Osteoblast (primary cell): ENCODE data around the gene BCL2. TPM values are rescaled to one million over a fixed set of nuclear protein-coding genes. Genes with fewer than 3 reads are reported as not detected.

Experiments
- DNase-seq: peaks from one replicate; pipeline ENCODE4 v3.0.0; 2011; ENCODE audit warnings: low spot score, mixed read lengths; ENCODE audit not compliant: insufficient read length; ENCODE audit errors: missing footprints
- H2AFZ ChIP-seq: 2 replicates; pipeline ENCODE4 v1.6.0; 2011; ENCODE audit warnings: mild to moderate bottlenecking, low read length
- H3K27ac ChIP-seq: 2 replicates; pipeline ENCODE4 v1.5.1; 2011; ENCODE audit warnings: mild to moderate bottlenecking, low read depth, low read length, moderate library complexity
- H3K27me3 ChIP-seq: 2 replicates; pipeline ENCODE4 v1.6.0; 2012; ENCODE audit warnings: mild to moderate bottlenecking, control low read depth, inconsistent platforms, low read length, moderate library complexity; ENCODE audit not compliant: insufficient read depth
- H3K36me3 ChIP-seq: 2 replicates; pipeline ENCODE4 v1.5.1; 2011; ENCODE audit warnings: mild to moderate bottlenecking, low read length, control low read depth, moderate library complexity; ENCODE audit not compliant: insufficient read depth
- H3K4me1 ChIP-seq: 2 replicates; pipeline ENCODE4 v1.5.1; 2011; ENCODE audit warnings: mild to moderate bottlenecking, low read length, control low read depth, moderate library complexity; ENCODE audit not compliant: insufficient read depth
- H3K4me2 ChIP-seq: 2 replicates; pipeline ENCODE4 v1.6.0; 2011; ENCODE audit warnings: mild to moderate bottlenecking, low read length; ENCODE audit not compliant: insufficient read depth
- H3K4me3 ChIP-seq: fragments of 200-600 bp; sonication (generic); 3 replicates; pipeline ENCODE4 v1.5.1; 2012; ENCODE audit warnings: mild to moderate bottlenecking, low read length, inconsistent platforms; ENCODE audit not compliant: insufficient read depth
- H3K79me2 ChIP-seq: 2 replicates; pipeline ENCODE4 v1.6.0; 2012; ENCODE audit warnings: mild to moderate bottlenecking, low read length, control low read depth, inconsistent platforms; ENCODE audit not compliant: insufficient read depth
- H3K9me3 ChIP-seq: 2 replicates; pipeline ENCODE4 v1.5.1; 2011; ENCODE audit warnings: low read depth, low read length, control low read depth
- H4K20me1 ChIP-seq: 2 replicates; pipeline ENCODE4 v1.6.0; 2012; ENCODE audit warnings: mild to moderate bottlenecking, low read length, control low read depth; ENCODE audit not compliant: insufficient read depth
- total RNA-seq: library from RNA; depleted of rRNA; stranded (reverse); fragments of >200 nt; gene quantifications from 2 replicates; pipeline ENCODE4 v1.2.3, GENCODE V29; 2012
- TF ChIP-seq, protein P1 (sequence below): IDR thresholded peaks from 2 replicates; pipeline ENCODE4 v1.5.1; 2011; ENCODE audit warnings: mild to moderate bottlenecking, low read depth, low read length, moderate library complexity; ENCODE audit errors: extremely low read depth

The BCL2 gene
- total RNA-seq, 1 donor: 11.9 TPM

DNA sequence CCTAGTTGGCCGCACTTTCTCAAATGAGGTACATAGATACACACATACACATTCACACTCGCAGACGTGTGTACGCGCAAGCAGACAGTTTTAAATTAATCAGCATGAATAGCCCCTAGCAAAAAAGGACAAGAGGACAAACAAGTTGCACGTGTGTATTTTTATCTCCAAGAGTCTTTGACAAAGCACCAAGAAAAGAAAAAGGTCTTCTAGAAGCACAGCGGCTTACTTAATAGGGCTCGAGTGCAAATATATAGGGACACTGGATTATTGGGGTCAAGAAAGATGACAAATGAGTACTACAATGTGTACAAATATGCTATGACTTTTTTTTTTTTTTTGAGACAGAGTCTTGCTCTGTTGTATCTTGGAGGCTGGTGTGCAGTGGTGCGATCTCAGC lies 1.7 kb upstream of the BCL2 start:
- Histone ChIP-seq H3K9me3 (no peaks in the 10 kb centered on the region), H3K27ac (no peak overlapping the region), H3K4me2 (no peak overlapping the region), H3K79me2 (no peaks in the 10 kb centered on the region), H3K4me1 (peaks cover 16% of the 10 kb centered on the region), H2AFZ (no peak overlapping the region), H3K27me3 (peaks cover 21% of the 10 kb centered on the region), H3K4me3 (no peak overlapping the region), H3K36me3 (no peaks in the 10 kb centered on the region), H4K20me1 (no peaks in the 10 kb centered on the region)
- DNase-seq: no peak
- TF ChIP-seq, protein P1, sequence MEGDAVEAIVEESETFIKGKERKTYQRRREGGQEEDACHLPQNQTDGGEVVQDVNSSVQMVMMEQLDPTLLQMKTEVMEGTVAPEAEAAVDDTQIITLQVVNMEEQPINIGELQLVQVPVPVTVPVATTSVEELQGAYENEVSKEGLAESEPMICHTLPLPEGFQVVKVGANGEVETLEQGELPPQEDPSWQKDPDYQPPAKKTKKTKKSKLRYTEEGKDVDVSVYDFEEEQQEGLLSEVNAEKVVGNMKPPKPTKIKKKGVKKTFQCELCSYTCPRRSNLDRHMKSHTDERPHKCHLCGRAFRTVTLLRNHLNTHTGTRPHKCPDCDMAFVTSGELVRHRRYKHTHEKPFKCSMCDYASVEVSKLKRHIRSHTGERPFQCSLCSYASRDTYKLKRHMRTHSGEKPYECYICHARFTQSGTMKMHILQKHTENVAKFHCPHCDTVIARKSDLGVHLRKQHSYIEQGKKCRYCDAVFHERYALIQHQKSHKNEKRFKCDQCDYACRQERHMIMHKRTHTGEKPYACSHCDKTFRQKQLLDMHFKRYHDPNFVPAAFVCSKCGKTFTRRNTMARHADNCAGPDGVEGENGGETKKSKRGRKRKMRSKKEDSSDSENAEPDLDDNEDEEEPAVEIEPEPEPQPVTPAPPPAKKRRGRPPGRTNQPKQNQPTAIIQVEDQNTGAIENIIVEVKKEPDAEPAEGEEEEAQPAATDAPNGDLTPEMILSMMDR: no peak

DNA sequence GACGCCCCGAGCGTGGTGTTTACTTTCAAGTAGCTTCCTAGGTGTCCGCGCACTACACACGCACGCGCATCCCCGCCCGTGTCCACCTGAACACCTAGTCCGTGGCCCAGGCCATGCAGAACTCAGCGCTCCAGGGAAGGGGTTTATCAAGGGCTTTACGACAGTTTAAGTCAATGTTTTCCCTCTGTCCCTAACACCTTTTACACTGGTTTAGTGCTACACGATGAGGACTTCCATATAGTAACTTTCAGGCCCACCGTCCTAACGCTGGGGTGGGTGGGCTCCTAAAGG lies 1.4 kb upstream of the BCL2 start:
- Histone ChIP-seq H3K4me3 (peak overlapping the region; percentile 73), H3K36me3 (no peaks in the 10 kb centered on the region), H3K27ac (no peak overlapping the region), H3K9me3 (no peaks in the 10 kb centered on the region), H3K4me1 (peaks cover 16% of the 10 kb centered on the region), H4K20me1 (no peaks in the 10 kb centered on the region), H3K4me2 (peak overlapping the region; percentile 75), H3K27me3 (peaks cover 21% of the 10 kb centered on the region), H3K79me2 (no peaks in the 10 kb centered on the region), H2AFZ (peak overlapping the region; percentile 86)
- TF ChIP-seq, protein P1: no peak
- no peak for DNase-seq

DNA sequence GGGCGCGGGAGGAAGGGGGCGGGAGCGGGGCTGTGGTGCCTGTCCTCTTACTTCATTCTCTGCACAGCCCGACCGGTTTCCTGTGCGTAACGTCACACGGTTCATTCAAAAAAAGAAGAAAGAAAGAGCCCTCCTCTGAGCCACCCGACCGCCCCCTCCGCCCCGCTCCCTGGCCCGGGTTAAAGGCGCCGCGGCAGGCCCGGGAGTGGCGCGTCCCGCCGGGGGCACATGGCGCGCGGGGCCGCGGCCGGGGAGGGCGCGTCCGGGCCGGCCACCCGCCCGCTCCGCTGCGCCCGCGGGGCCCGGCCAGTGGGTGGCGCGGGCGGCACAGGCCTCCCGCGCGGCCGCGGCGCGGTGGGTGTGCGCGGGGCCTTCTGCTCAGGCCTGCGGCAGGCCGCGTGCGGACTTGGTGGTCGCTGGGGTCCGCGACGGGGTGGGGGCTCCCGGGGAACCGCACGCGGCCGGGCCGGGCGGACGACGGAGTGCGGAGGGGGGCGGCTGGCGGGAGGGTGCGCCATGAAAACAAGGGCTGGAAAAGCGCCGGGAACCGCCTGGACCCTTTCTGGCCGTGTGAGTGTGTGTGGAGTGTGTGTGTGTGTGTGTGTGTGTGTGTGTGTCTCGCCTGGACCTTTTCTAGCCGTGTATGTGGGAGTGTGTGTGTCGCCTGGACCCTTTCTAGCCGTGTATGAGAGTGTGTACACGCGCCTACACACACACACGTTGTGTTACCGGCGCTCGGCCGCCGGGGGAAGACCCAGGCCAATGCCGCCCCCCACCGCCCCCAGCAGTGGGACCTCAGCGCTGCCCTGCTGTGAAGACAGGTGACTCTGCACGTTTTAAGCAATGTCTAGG lies 780 bp upstream of the BCL2 start:
- peak overlapping the region; percentile 75 for H3K4me2 ChIP-seq

DNA sequence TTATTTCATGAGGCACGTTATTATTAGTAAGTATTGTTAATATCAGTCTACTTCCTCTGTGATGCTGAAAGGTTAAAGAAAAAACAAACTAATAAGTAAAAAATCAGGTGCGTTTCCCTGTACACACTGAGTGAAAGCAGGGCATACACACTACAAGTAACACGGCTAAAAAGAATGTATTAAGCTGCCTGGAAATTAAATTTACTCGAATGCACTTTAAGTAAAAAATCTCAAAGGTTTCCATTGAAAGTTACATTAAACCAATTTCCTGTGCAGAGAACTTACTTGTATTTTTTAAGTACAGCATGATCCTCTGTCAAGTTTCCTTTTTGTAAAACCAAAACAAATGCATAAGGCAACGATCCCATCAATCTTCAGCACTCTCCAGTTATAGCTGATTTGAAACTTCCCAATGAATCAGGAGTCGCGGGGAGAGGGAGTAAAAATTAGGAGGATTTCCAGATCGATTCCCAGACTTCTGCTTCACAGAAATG lies 633 bp downstream of the BCL2 start:
- TF ChIP-seq, protein P1: no peak
- no peaks in the 10 kb centered on the region for H4K20me1 ChIP-seq
- H3K36me3 ChIP-seq: no peaks in the 10 kb centered on the region
- peaks cover 26% of the 10 kb centered on the region for H3K27me3 ChIP-seq
- H2AFZ ChIP-seq: peak overlapping the region; percentile 80
- peaks cover 16% of the 10 kb centered on the region for H3K4me1 ChIP-seq
- H3K27ac ChIP-seq: no peak overlapping the region
- no peaks in the 10 kb centered on the region for H3K79me2 ChIP-seq
- DNase-seq: peak; percentile 73
- H3K9me3 ChIP-seq: no peaks in the 10 kb centered on the region
- H3K4me3 ChIP-seq: peak overlapping the region; percentile 73
- peak overlapping the region; percentile 90 for H3K4me2 ChIP-seq

More for the DNA sequence above, 780 bp upstream of the BCL2 start:
- Histone ChIP-seq H4K20me1 (no peaks in the 10 kb centered on the region), H3K9me3 (no peaks in the 10 kb centered on the region), H3K4me1 (peaks cover 16% of the 10 kb centered on the region), H3K79me2 (no peaks in the 10 kb centered on the region), H3K36me3 (no peaks in the 10 kb centered on the region), H3K27ac (no peak overlapping the region), H3K4me3 (peak overlapping the region; percentile 73), H3K27me3 (peaks cover 21% of the 10 kb centered on the region), H2AFZ (peak overlapping the region; percentile 86)
- TF ChIP-seq, protein P1: no peak
- DNase-seq: peak; percentile 98
